B cell (primary cell): ENCODE results near the gene PIGBOS1. TPM values are rescaled to one million over a fixed set of nuclear protein-coding genes. Genes with fewer than 3 reads are reported as not detected.
"Not testable (repeated sequence)": the region's sequence is repeated elsewhere in the genome, so short reads cannot be mapped to it uniquely, and the experiment has no call there.

ENCODE experiments used
- ATAC-seq: fragments of 200-7000 bp; cut with Tn5 transposase; one replicate; pipeline ENCODE4 v1.10.0; 2021; ENCODE audit warnings: low read depth, mild to moderate bottlenecking, moderate number of reproducible peaks, moderate library complexity
- CTCF ChIA-PET: fragments of 350-600 bp; sonication (Branson Sonifier 250); formaldehyde crosslinking; loops from one replicate; lab custom pipeline; 2021; ENCODE audit warnings: antibody characterized with exemption, inconsistent platforms; lab: Charles Lee
- POLR2A ChIA-PET: fragments of 350-600 bp; sonication (Branson Sonifier 250); formaldehyde crosslinking; loops from one replicate; lab custom pipeline; 2021; ENCODE audit warnings: antibody characterized with exemption; lab: Charles Lee
- DNase-seq: peaks from one replicate; pipeline ENCODE4 v3.0.0; 2013
- H2AFZ ChIP-seq: 2 replicates; pipeline ENCODE4 v1.6.1; 2012; ENCODE audit warnings: mild to moderate bottlenecking, low read depth, low read length; ENCODE audit not compliant: insufficient read depth, poor library complexity, severe bottlenecking
- H3K27ac ChIP-seq, 2 donors: 1 replicate in 1 of 2; 2 replicates in 1 of 2; pipeline ENCODE4 v1.5.1; 2012 to 2013; ENCODE audit warnings: low read length in 2 of 2, mild to moderate bottlenecking in 2 of 2, moderate library complexity in 1 of 2
- H3K27me3 ChIP-seq, 4 experiments: fragments of 200-600 bp in 1 of 4; sonication (generic) in 1 of 4; replicated peaks in 1 of 4; 1 replicate in 2 of 4; 2 replicates in 2 of 4; pipeline versions ENCODE4 v1.6.1 to v1.7.0; 2013 to 2016; ENCODE audit warnings: low read length in 3 of 4, mild to moderate bottlenecking in 2 of 4, mixed read lengths in 1 of 4, moderate library complexity in 1 of 4; ENCODE audit not compliant: insufficient read depth in 4 of 4, control insufficient read depth in 3 of 4; ENCODE audit errors: control extremely low read depth in 1 of 4
- H3K36me3 ChIP-seq, 2 experiments: replicated peaks in 1 of 2; 1 replicate in 1 of 2; 2 replicates in 1 of 2; pipeline versions ENCODE4 v1.6.1 to v1.7.1; 2013; ENCODE audit warnings: low read length in 1 of 2; ENCODE audit not compliant: insufficient read depth in 2 of 2, control insufficient read depth in 1 of 2; ENCODE audit errors: control extremely low read depth in 1 of 2, extremely low read depth in 1 of 2
- H3K4me1 ChIP-seq, 2 donors: fragments of 200-600 bp in 1 of 2; sonication (generic) in 1 of 2; 1 replicate in 1 of 2; 2 replicates in 1 of 2; pipeline versions ENCODE4 v1.5.1 to v1.6.1; 2013 to 2017; ENCODE audit warnings: low read length in 2 of 2; ENCODE audit not compliant: control insufficient read depth in 2 of 2, insufficient read depth in 2 of 2
- H3K4me2 ChIP-seq: replicated peaks from 2 replicates; pipeline ENCODE3; 2012; ENCODE audit warnings: mild to moderate bottlenecking, low read depth, low read length; ENCODE audit not compliant: poor library complexity, severe bottlenecking
- H3K4me3 ChIP-seq, 5 experiments: fragments of 200-600 bp in 1 of 5; sonication (generic) in 1 of 5; 1 replicate in 3 of 5; 2 replicates in 2 of 5; pipeline versions ENCODE4 v1.5.1 to v1.7.0; 2011 to 2016; ENCODE audit warnings: low read length in 4 of 5, mild to moderate bottlenecking in 4 of 5, low read depth in 2 of 5, control low read depth in 1 of 5, moderate library complexity in 1 of 5; ENCODE audit not compliant: insufficient read depth in 1 of 5; ENCODE audit errors: control extremely low read depth in 1 of 5, extremely low read depth in 1 of 5
- H3K79me2 ChIP-seq: fragments of 200-600 bp; sonication (generic); one replicate; pipeline ENCODE4 v1.6.0; 2016; ENCODE audit warnings: low read length; ENCODE audit not compliant: control insufficient read depth, insufficient read depth
- H3K9ac ChIP-seq: fragments of 200-600 bp; sonication (generic); 2 replicates; pipeline ENCODE4 v1.6.1; 2017; ENCODE audit warnings: mild to moderate bottlenecking, low read length, moderate library complexity
- H3K9me3 ChIP-seq, 3 donors: one replicate each; pipeline versions ENCODE4 v1.6.1 to v1.7.1; 2013; ENCODE audit warnings: low read length in 2 of 3; ENCODE audit not compliant: control insufficient read depth in 2 of 3, insufficient read depth in 1 of 3; ENCODE audit errors: control extremely low read depth in 1 of 3
- H4K20me1 ChIP-seq: 2 replicates; pipeline ENCODE4 v1.6.0; 2012; ENCODE audit warnings: mild to moderate bottlenecking, low read length; ENCODE audit not compliant: insufficient read depth, control insufficient read depth, poor library complexity, severe bottlenecking
- H3K27ac Mint-ChIP-seq: one replicate; pipeline ENCODE4 v1.8.0; 2021; ENCODE audit warnings: mixed read lengths
- H3K27me3 Mint-ChIP-seq: one replicate; pipeline ENCODE4 v1.8.0; 2021; ENCODE audit warnings: mixed read lengths
- H3K4me1 Mint-ChIP-seq: one replicate; pipeline ENCODE4 v1.8.0; 2021; ENCODE audit warnings: mixed read lengths
- H3K4me3 Mint-ChIP-seq: one replicate; pipeline ENCODE4 v1.8.0; 2021; ENCODE audit warnings: mixed read lengths
- H3K9me3 Mint-ChIP-seq: one replicate; pipeline ENCODE4 v1.8.0; 2022; ENCODE audit warnings: mixed read lengths; ENCODE audit not compliant: insufficient read depth
- CTCF ChIP-seq: fragments of 200-600 bp; IDR thresholded peaks from one replicate; pipeline ENCODE4 v1.8.0; 2022; ENCODE audit warnings: antibody characterized with exemption, mild to moderate bottlenecking
- EZH2 ChIP-seq: IDR thresholded peaks from 2 replicates; pipeline ENCODE4 v1.6.1; 2012; ENCODE audit warnings: borderline replicate concordance, low read depth, mild to moderate bottlenecking, moderate library complexity, low read length; ENCODE audit not compliant: insufficient read depth, poor library complexity, severe bottlenecking
- WGBS: methylation state at CpG from one replicate; pipeline ENCODE4 v1.1.5; 2013; ENCODE audit warnings: missing lambda C conversion rate; ENCODE audit not compliant: insufficient coverage; 5-methylcytosine and 5-hydroxymethylcytosine counted together
- intact Hi-C: fragments of 100-400 bp; cut with micrococcal nuclease; formaldehyde crosslinking; loops from one replicate; pipeline ENCODE4 v1.10.0; 2022
- polyA plus RNA-seq: library from polyadenylated mRNA; depleted of rRNA; stranded (reverse); fragments of >200 nt; gene quantifications from 2 replicates; pipeline ENCODE4 v1.2.3, GENCODE V29; 2012
- total RNA-seq, 2 donors: library from RNA; stranded (reverse); fragments of 120-200 nt in 1 of 2; gene quantifications; 1 replicate in 1 of 2; 2 replicates in 1 of 2; pipeline versions ENCODE4 v1.2.3 to v1.2.4, GENCODE V29; 2013 to 2022

The PIGBOS1 gene
- total and polyA plus RNA-seq, 2 donors (not counting 1 experiment from before 2014, with no cell fraction given) = 15.4 to 16.4 TPM

DNA sequence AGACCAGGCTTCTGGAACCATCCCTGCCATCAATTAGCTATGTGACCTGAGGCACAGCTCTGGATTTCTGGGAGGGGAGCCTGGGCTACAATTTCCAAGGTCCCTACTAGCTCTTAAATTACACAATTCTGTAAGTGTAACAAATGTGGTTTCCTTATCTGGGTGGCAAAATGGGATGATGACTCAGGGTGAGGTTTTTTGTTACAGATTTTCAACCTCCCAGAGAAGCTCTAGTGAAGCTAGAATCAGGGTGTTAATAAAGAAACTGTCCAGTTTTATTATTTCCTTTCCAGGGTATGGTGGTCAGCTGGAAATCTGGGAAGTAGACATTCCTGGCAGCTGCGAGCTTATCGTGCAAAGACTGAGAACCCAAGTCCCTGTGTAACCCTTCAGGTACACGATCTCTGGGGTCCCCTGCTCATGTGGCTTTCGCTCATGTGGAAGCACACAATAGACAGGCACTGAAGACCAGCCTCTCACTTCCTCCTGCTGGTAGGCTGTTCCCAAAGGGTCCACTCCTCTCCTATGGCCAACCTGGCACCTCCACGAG is 36.6 kb downstream of the PIGBOS1 start:
- POLR2A ChIA-PET = no interaction called here
- H3K27me3 ChIP-seq = no peaks in the 10 kb centered on the region
- H3K4me3 ChIP-seq = no peak overlapping the region
- H3K36me3 ChIP-seq = no peaks in the 10 kb centered on the region
- peaks cover 39% of the 10 kb centered on the region for H3K79me2 ChIP-seq
- peak overlapping the region; percentile 59 for H3K27ac Mint-ChIP-seq
- H3K27me3 Mint-ChIP-seq = no peaks in the 10 kb centered on the region
- H3K9ac ChIP-seq = no peak overlapping the region
- CTCF ChIA-PET = interaction anchor here (1.1 kb wide), 1 partner anchor 21 kb away, joined by 5 read pairs; no protein-coding TSS in a partner anchor
- no peak overlapping the region for H3K4me3 Mint-ChIP-seq
- H3K4me1 ChIP-seq = peaks cover 24 to 30% of the 10 kb centered on the region in 2 donors
- H3K9me3 ChIP-seq = no peaks in the 10 kb centered on the region
- no peaks in the 10 kb centered on the region for H4K20me1 ChIP-seq
- intact Hi-C loops = no loop called here
- DNase-seq (no peak), ATAC-seq (no peak)
- no peak overlapping the region for H2AFZ ChIP-seq
- H3K27ac ChIP-seq = peak overlapping the region in 1 of 2 donors; percentile 42
- no peak for TF ChIP-seq EZH2
- TF ChIP-seq CTCF = no peak
- H3K9me3 Mint-ChIP-seq = no peaks in the 10 kb centered on the region
- no peak overlapping the region for H3K4me2 ChIP-seq
- H3K4me1 Mint-ChIP-seq = peaks cover 64% of the 10 kb centered on the region
- 53% methylated on average over 5 of the region's 5 CpGs for WGBS

GRCh38 chr15:55281517-55282228 is 37.2 kb downstream of the PIGBOS1 start:
- H3K36me3 ChIP-seq = no peaks in the 10 kb centered on the region
- ATAC-seq = no peak
- DNase-seq = no peak
- TF ChIP-seq EZH2 (no peak), CTCF (no peak)
- no peak overlapping the region for H3K9ac ChIP-seq
- H3K4me1 ChIP-seq = peaks cover 31 to 37% of the 10 kb centered on the region in 2 donors
- peaks cover 67% of the 10 kb centered on the region for H3K4me1 Mint-ChIP-seq
- H3K4me3 Mint-ChIP-seq = no peak overlapping the region
- peak overlapping the region; percentile 59 for H3K27ac Mint-ChIP-seq
- H2AFZ ChIP-seq = no peak overlapping the region
- intact Hi-C loops = no loop called here
- ChIA-PET POLR2A (no interaction called here), CTCF (interaction anchor here (1.1 kb wide), 1 partner anchor 20 kb away, joined by 5 read pairs; no protein-coding TSS in a partner anchor)
- H3K27me3 Mint-ChIP-seq = no peaks in the 10 kb centered on the region
- H3K27me3 ChIP-seq = no peaks in the 10 kb centered on the region
- H3K4me3 ChIP-seq = no peak overlapping the region
- no peak overlapping the region for H3K4me2 ChIP-seq
- H3K79me2 ChIP-seq = peaks cover 45% of the 10 kb centered on the region
- no peaks in the 10 kb centered on the region for H3K9me3 Mint-ChIP-seq
- peak overlapping the region in 1 of 2 donors; percentile 42 for H3K27ac ChIP-seq
- H4K20me1 ChIP-seq = no peaks in the 10 kb centered on the region
- no peaks in the 10 kb centered on the region for H3K9me3 ChIP-seq

GRCh38 chr15:55280589-55280988 is 38.3 kb downstream of the PIGBOS1 start:
- Histone ChIP-seq H3K4me1 (peaks cover 37 to 46% of the 10 kb centered on the region in 2 donors), H3K79me2 (peaks cover 43% of the 10 kb centered on the region)
- H3K27me3 ChIP-seq, ATAC-seq, H4K20me1 ChIP-seq, H3K9me3 Mint-ChIP-seq, CTCF ChIA-PET, H2AFZ ChIP-seq, H3K9ac ChIP-seq, H3K9me3 ChIP-seq, H3K4me3 Mint-ChIP-seq, DNase-seq, H3K27ac ChIP-seq, H3K27me3 Mint-ChIP-seq, H3K4me3 ChIP-seq, H3K4me2 ChIP-seq, H3K36me3 ChIP-seq, intact Hi-C loops, POLR2A ChIA-PET: not testable (repeated sequence)
- peaks cover 73% of the 10 kb centered on the region for H3K4me1 Mint-ChIP-seq
- peak overlapping the region; percentile 64 for H3K27ac Mint-ChIP-seq
- no CpG with 5 or more reads among the region's 2 CpGs for WGBS
